Upper lobe of left lung (tissue), 4 donors: ENCODE data around the gene CDYL.

Experiments
- CTCF ChIP-seq, 6 experiments: fragments of 450-650 bp in 4 of 6; fragments of 200-600 bp in 2 of 6; sonication (generic) in 2 of 6; IDR thresholded peaks; one replicate each; pipeline ENCODE4 v1.5.1; 2016 to 2019; ENCODE audit warnings: antibody characterized with exemption in 6 of 6
- POLR2AphosphoS5 ChIP-seq, 2 donors: sonication (generic); formaldehyde crosslinking; IDR thresholded peaks; one replicate each; pipeline ENCODE4 v1.5.1; 2017; ENCODE audit warnings: antibody characterized with exemption in 2 of 2

- no peak for TF ChIP-seq POLR2AphosphoS5 (IDR thresholded peaks at IDR 0.05)
- TF ChIP-seq CTCF (IDR thresholded peaks at IDR 0.05) = no peak
Observed at GRCh38 chr6:4786996-4787395, 10.8 kb downstream of the CDYL start.
